Measurements from ENCODE around the gene SH3BGRL2.
"Not testable (repeated sequence)": the region's sequence is repeated elsewhere in the genome, so short reads cannot be mapped to it uniquely, and the experiment has no call there.

DNA sequence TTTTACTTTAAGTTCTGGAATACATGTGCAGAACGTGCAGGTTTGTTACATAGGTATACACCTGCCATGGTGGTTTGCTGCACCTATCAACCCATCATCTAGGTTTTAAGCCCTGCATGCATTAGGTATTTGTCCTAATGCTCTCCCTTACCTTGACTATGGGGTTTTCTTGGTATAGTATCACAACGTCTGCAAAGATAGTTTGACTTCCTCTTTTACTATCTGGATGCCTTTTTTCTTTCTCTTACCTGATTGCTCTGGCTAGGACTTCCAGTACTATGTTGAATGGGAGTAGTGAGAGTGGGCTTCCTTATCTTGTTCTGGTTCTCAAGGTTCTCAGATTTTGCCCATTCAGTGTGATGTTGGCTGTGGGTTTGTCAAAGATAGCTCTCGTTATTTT is 115.2 kb downstream of the SH3BGRL2 start:
- TF ChIP-seq, protein P1, sequence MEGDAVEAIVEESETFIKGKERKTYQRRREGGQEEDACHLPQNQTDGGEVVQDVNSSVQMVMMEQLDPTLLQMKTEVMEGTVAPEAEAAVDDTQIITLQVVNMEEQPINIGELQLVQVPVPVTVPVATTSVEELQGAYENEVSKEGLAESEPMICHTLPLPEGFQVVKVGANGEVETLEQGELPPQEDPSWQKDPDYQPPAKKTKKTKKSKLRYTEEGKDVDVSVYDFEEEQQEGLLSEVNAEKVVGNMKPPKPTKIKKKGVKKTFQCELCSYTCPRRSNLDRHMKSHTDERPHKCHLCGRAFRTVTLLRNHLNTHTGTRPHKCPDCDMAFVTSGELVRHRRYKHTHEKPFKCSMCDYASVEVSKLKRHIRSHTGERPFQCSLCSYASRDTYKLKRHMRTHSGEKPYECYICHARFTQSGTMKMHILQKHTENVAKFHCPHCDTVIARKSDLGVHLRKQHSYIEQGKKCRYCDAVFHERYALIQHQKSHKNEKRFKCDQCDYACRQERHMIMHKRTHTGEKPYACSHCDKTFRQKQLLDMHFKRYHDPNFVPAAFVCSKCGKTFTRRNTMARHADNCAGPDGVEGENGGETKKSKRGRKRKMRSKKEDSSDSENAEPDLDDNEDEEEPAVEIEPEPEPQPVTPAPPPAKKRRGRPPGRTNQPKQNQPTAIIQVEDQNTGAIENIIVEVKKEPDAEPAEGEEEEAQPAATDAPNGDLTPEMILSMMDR (optimal IDR thresholded peaks at IDR 0.05 in 1 of 3, IDR thresholded peaks at IDR 0.05 in 1 of 3, conservative IDR thresholded peaks at IDR 0.05 in 1 of 3; ENCODE audit: extremely low read depth in 1 of 3, insufficient read depth in 2 of 3, low read length in 3 of 3): not testable (repeated sequence)
- TF ChIP-seq EZH2 (IDR thresholded peaks at IDR 0.05; ENCODE audit: low read length): not testable (repeated sequence)
